Kidney (tissue), 14 donors: ENCODE data around the gene L1CAM. TPM values are rescaled to one million over a fixed set of nuclear protein-coding genes. Genes with fewer than 3 reads are reported as not detected.

ENCODE experiments used
- DNase-seq, 5 donors: peaks; one replicate each; pipeline ENCODE4 v3.0.0-alpha.2; 2013 to 2020
- FAIRE-seq: peaks from 2 replicates; lab custom pipeline; 2012; peaks lifted over from hg19 to GRCh38; lab: Jason Lieb, UNC
- H3K27ac ChIP-seq, 2 donors: one replicate each; pipeline ENCODE4 v1.7.0; 2013; ENCODE audit warnings: low read depth in 2 of 2, low read length in 2 of 2, inconsistent platforms in 1 of 2
- H3K27me3 ChIP-seq: one replicate; pipeline ENCODE4 v1.7.1; 2013; ENCODE audit warnings: low read length, inconsistent platforms; ENCODE audit not compliant: control insufficient read depth, insufficient read depth
- H3K36me3 ChIP-seq, 3 donors: one replicate each; pipeline versions ENCODE4 v1.7.0 to v1.7.1; 2013; ENCODE audit warnings: low read length in 3 of 3, control low read depth in 1 of 3, inconsistent platforms in 1 of 3; ENCODE audit not compliant: insufficient read depth in 3 of 3, control insufficient read depth in 2 of 3
- H3K4me1 ChIP-seq, 3 donors: one replicate each; pipeline versions ENCODE4 v1.7.0 to v1.7.1; 2013; ENCODE audit warnings: low read length in 3 of 3, inconsistent platforms in 1 of 3, low read depth in 1 of 3; ENCODE audit not compliant: control insufficient read depth in 2 of 3, insufficient read depth in 2 of 3
- H3K4me3 ChIP-seq, 3 donors: one replicate each; pipeline versions ENCODE4 v1.7.0 to v1.8.1; 2013; ENCODE audit warnings: low read length in 3 of 3, control low read depth in 1 of 3, inconsistent platforms in 1 of 3
- H3K9ac ChIP-seq, 3 donors: one replicate each; pipeline versions ENCODE4 v1.7.0 to v1.7.1; 2013; ENCODE audit warnings: low read length in 3 of 3, control low read depth in 1 of 3, inconsistent platforms in 1 of 3
- H3K9me3 ChIP-seq, 3 donors: one replicate each; pipeline versions ENCODE4 v1.7.0 to v1.7.1; 2013; ENCODE audit warnings: low read length in 3 of 3, control low read depth in 1 of 3, inconsistent platforms in 1 of 3; ENCODE audit not compliant: control insufficient read depth in 2 of 3, insufficient read depth in 1 of 3
- CTCF ChIP-seq: IDR thresholded peaks from 3 replicates; pipeline ENCODE4 v1.5.1; 2012; ENCODE audit warnings: mild to moderate bottlenecking, moderate library complexity, borderline replicate concordance; ENCODE audit not compliant: insufficient read depth; ENCODE audit errors: extremely low read depth
- intact Hi-C: fragments of 100-400 bp; cut with DNase I; formaldehyde crosslinking; loops from one replicate; pipeline ENCODE4 v1.11.1; 2022
- polyA plus RNA-seq: library from polyadenylated mRNA; stranded (reverse); fragments of 350-450 nt; fragmentation: Illumina TruSeq; extraction: RNeasy Lipid Tissue Mini Kit (QIAGEN cat#74804); gene quantifications from one replicate; pipeline ENCODE4 v1.2.3, GENCODE V29; 2014; ENCODE audit warnings: low read depth, low replicate concordance; ENCODE audit not compliant: insufficient read depth
- total RNA-seq: library from RNA; stranded (reverse); fragmentation: NEBNext Ultra II Directional; extraction: Animal tissue kit (Norgen Biotek cat#: 25700); gene quantifications from one replicate; pipeline ENCODE4 v1.2.1, GENCODE V29; 2021
- donor health status: control.
- donor health status: control.
- donor health status: control.
- donor health status: control.
- donor health status: control.
- donor health status: DM: yes; HTN: yes; CAD: no.
- donor health status: Normal renal cell carcinoma (clear cell type).

The L1CAM gene
- total and polyA plus RNA-seq, 2 donors from 2014 or later: 26.1 to 71.9 TPM

- no peak overlapping the region for H3K27ac ChIP-seq
- H3K4me3 ChIP-seq: no peak overlapping the region
- no peak for TF ChIP-seq CTCF
- peak in 1 of 5 donors; percentile 51 for DNase-seq
- no peaks in the 10 kb centered on the region for H3K9me3 ChIP-seq
- no peak for FAIRE-seq
- peaks cover 0 to 2% (median 0%) of the 10 kb centered on the region in 3 donors for H3K36me3 ChIP-seq
- peaks cover 0 to 10% (median 5%) of the 10 kb centered on the region in 3 donors for H3K4me1 ChIP-seq
- intact Hi-C loops: no loop called here
- H3K9ac ChIP-seq: no peak overlapping the region
- no peaks in the 10 kb centered on the region for H3K27me3 ChIP-seq
These were observed 45.8 kb upstream of the L1CAM start for GRCh38 chrX:153931748-153932147.

GRCh38 chrX:153931151-153931550 is 45.2 kb upstream of the L1CAM start:
- Histone ChIP-seq H3K27ac (no peak overlapping the region), H3K27me3 (no peaks in the 10 kb centered on the region), H3K9me3 (no peaks in the 10 kb centered on the region), H3K36me3 (peaks cover 0 to 2% (median 0%) of the 10 kb centered on the region in 3 donors), H3K4me3 (no peak overlapping the region), H3K9ac (no peak overlapping the region), H3K4me1 (peaks cover 0 to 14% (median 7%) of the 10 kb centered on the region in 3 donors)
- FAIRE-seq (no peak), DNase-seq (peak in 1 of 5 donors; percentile 47)
- TF ChIP-seq CTCF: no peak
- intact Hi-C loops: no loop called here

GRCh38 chrX:153930011-153930910 is 44.3 kb upstream of the L1CAM start:
- H3K36me3 ChIP-seq: peaks cover 0 to 2% (median 0%) of the 10 kb centered on the region in 3 donors
- H3K27me3 ChIP-seq: no peaks in the 10 kb centered on the region
- H3K9me3 ChIP-seq: no peaks in the 10 kb centered on the region
- no peak overlapping the region for H3K4me3 ChIP-seq
- DNase-seq: peak in 1 of 5 donors; percentile 72
- intact Hi-C loops: no loop called here
- no peak overlapping the region for H3K27ac ChIP-seq
- no peak overlapping the region for H3K9ac ChIP-seq
- H3K4me1 ChIP-seq: peaks cover 0 to 15% (median 7%) of the 10 kb centered on the region in 3 donors
- no peak for TF ChIP-seq CTCF
- FAIRE-seq: no peak
